Measurements from ENCODE around the gene OR10H1.
"Not testable (repeated sequence)": the region's sequence is repeated elsewhere in the genome, so short reads cannot be mapped to it uniquely, and the experiment has no call there.

Gene OR10H1

DNA sequence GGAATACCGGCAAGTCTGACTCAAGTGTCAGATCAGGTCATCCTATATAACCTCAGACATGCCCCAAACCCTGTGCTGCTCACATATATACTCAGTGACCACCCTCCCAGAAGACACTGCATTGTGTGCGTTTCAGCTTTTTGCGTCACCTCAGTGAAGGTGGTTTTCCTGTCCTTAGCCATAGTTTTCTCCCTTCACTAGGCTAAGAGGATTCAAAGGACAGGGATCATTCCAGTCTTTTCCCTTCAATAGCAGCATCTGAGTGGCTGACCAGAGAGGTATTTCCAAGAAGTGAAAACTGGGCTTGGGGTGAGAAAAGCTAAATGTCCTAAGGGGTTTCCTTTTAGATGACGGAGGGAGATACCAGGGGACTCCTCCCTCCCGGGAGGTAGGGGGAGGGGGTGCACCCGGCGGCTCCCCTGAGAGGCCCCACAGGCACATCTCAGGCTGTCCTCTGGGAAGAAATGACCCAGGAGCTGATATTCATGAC is 12.7 kb upstream of the OR10H1 start:
- DNase-seq = no peak

DNA sequence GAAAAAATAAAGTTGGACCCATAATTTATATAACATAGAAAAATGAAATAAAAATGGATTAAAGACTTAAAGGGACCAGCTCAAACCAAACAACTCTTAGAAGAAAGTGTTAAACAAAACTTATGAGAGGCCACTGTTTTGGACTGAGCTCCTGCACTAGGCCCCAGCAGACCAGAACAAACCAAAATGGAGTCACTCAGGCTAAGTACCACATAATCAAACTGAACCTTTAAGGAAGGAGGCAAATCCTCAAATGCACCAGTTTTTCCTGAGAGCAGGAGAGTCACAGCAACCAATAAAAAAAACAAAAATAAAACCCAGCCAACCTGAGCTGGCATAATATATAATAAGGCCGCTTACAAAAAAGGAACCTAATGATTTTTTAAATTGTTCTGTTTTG is 10.3 kb upstream of the OR10H1 start:
- DNase-seq = no peak

DNA sequence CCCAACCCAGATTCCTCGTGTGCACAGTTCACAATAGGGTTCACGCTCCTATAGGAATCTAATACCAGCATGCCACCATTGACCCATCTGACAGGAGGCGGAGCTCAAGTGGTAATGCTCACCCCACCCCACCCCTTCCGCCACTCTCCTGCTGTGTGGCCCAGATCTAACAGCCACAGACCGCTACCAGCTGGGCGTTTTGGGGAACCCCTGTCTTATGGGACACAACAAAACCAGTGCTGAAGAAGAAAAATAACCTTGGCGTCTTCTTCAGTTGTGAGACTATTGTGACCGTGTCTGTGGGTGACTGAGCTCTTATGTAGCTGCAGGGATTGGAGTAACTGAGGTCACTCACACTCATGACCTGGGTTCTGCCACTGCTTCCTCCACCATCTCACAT is 5.2 kb upstream of the OR10H1 start:
- no peak for DNase-seq

DNA sequence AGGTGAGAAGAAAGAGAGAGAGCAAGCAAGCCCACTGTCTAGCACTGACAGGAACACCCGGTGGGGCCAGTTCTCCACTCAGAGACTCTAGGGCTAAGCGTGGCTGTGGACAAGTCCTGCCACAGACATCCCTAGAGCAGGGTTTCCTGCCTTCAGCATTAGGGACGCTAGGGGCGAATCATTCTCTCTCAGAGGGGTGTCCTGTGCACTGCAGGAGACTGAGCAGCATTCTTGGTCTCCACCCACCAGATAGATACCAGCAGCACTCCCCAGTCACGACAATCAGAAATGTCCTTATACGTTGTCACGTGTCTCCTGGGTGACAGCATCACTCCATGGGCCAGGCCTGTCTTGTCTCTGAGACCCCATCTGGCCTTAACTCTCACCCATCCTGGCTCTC is 1.5 kb downstream of the OR10H1 start:
- no peak for DNase-seq

DNA sequence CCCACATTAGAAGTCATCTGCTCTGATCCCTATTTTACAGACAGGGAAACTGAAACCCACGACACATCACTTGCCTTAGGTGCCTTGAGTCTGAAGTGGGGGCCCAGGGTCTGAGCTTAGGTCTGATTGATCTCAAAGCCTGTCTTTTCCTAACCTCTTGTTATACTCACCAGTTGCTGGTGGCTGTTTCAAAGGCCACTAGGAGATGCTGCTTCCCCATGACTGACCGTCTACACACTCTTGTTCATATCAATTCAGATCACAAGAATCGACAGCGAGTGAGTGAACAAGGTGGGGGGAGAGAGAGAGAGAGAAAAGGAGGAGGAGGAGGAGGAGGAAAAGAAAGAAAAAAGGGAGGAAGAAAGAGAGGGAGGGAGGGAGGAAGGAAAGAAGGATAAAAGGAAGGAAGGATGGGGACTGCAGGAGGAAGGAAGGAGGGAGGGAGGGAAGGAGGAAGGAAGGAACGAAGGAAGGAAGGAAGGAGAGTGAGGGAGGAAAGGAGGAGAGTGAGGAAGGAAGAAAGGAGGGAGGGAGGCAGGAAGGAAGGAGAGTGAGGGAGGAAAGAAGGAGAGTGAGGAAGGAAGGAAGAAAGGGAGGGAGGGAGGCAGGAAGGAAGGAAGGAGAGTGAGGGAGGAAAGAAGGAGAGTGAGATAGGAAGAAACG is 3.3 kb downstream of the OR10H1 start:
- DNase-seq = no peak

DNA sequence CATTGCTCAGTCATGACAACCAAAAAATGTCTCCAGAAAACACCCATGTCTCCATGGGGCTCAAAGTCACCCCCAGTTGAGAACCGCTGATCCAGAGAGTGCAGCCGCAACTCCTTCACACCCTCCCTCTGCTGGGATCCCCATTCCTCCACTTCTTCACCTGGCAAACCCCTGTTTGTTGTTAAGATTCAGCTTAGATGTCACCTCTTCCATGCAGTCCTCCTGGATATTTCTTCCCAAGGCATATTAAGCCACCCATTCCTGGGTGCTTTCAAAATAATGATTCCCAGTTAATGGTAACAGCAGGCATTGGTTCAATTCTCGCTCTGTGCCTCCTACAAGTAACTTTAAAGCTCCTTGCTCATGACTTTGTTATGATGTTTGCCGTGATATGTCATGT is 4.0 kb downstream of the OR10H1 start:
- DNase-seq = no peak

DNA sequence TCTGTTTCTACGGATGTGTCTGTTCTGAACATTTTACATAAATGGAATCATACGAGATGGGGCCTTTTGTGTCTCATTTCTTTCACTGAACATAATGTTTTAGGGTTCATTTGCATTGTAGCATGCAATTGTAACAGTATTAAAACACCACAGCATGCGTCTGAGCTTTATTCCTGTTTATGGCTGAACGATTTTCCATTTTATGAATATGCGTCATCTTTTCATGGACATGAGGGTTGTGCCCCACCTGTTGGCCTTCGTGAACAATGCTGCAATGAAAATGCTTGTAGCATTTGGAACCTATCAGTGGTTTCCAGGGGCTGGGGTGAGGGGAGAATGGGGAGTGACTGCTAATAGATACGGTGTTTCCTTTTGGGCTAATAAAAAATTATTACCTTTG is 5.1 kb downstream of the OR10H1 start:
- no peak for DNase-seq

DNA sequence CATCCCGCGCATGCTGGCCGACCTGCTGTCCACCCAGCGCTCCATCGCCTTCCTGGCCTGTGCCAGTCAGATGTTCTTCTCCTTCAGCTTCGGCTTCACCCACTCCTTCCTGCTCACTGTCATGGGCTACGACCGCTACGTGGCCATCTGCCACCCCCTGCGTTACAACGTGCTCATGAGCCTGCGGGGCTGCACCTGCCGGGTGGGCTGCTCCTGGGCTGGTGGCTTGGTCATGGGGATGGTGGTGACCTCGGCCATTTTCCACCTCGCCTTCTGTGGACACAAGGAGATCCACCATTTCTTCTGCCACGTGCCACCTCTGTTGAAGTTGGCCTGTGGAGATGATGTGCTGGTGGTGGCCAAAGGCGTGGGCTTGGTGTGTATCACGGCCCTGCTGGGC is 21.2 kb downstream of the OR10H1 start:
- not testable (repeated sequence) for DNase-seq

DNA sequence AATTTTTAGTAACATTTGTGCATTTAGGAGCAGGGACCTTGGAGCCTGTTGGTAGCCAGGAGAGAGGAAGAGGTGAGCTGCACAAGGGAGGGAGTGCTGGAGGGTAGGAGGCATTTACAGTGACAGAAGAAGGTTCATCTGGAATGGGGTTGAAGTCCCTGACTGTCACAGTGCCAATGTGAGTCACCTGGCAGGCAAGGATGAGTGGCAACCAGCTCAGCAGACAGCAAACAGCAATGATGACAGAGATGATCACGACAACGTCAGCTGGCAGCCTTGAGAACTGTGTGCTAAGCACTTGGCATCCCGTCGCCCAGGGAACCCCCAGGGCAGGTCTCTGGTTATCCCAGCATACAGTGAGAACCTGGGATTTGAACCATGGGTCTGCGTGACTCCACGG is 25.4 kb downstream of the OR10H1 start:
- DNase-seq = no peak

DNA sequence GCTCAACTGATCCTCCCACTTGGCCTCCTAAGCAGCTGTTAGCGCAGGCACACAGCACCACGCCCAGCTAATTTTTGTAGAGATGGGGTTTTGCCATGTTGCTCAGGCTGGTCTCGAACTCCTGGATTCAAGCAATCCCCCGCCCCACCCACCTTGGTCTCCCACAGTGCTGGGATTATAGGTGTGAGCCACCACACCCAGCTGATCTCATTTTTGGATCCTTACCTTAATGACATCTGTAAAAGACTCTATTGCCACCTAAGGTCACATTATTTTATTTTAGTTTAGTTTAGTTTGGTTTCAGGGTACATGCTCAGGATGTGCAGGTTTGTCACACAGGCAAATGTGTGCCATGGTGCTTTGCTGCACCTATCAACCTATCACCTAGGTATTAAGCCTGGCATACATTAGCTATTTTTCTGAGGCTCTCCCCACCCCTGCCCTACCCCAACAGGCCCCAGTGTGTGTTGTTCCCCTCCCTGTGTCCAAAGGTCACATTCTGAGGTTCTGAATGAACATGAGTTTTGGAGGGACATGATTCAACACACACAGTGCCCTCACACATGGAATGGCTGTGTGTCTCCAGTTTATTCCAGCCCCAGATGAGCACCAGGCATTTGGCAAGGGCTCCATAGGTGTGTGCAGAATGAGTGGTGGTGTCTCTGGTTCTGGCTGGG is 26.7 kb downstream of the OR10H1 start:
- DNase-seq = no peak

DNA sequence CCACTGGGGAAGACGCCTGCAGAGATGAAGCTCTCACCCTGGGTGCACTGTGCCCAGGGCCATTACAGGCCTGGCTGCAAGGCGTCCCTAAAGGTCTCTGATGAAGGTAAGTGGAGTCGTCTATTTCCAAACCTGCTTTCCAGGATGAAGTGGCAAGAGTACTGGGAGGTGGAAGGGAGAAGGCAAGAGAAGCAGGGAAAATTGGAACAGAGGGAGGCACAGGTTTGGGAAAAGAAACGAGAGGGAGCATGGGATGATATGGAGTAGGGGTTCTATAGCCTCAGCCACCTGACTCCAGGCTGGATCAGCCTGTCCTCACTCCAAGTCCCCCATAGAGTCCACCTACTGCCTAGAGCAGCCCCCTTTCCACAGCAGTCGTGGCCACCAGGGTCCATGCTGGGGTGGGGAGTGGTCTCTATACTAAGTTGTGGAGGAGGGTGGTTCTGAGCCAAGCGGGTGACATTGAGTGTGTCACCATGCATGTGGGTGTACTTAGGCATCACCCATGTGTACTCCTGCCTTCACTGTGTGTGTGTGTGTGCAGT is 27.8 kb downstream of the OR10H1 start, which contains the start of gene OR10H5:
TSS of gene OR10H5 (plus strand) at position 51 of the 545 bp plus-strand sequence. CDS start 6,388 bp downstream, outside the sequence.
- DNase-seq = no peak

DNA sequence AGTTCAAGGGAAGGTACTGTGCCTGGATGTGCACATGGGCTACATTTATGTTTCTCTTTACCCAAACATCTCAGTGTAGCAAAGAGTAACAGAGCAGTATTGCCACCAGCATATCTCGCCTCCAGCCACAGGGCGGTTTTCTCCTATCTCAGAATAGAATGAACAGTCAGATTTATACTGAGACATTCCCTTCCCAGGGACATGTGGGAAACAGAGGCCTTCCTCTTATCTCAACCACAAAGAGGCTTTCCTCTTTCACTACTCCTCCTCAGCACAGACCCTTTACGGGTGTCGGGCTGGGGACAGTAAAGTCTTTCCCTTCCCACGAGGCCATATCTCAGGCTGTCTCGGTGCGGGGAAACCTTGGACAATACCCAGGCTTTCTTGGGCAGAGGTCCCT is 32.6 kb downstream of the OR10H1 start:
- DNase-seq = not testable (repeated sequence)

DNA sequence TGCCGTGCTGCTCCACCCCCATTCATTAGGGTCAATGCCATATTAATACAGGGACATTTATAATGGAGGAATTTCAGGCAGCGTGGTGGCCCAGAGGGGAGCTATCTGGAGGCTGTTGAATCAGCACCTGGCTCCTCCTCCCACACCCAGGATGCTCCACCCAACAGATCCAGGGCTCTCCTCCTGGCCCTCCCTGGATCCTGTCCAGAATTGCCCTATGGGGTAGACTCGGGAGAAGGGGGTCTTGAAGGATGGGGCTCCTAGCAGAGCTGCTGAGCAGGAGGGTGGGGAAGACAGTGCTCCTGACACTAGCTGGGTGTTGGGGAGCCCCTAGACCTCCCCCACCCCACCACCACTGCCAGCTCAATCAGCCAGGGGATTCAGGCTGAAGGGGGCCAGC is 33.3 kb downstream of the OR10H1 start:
- DNase-seq = no peak

DNA sequence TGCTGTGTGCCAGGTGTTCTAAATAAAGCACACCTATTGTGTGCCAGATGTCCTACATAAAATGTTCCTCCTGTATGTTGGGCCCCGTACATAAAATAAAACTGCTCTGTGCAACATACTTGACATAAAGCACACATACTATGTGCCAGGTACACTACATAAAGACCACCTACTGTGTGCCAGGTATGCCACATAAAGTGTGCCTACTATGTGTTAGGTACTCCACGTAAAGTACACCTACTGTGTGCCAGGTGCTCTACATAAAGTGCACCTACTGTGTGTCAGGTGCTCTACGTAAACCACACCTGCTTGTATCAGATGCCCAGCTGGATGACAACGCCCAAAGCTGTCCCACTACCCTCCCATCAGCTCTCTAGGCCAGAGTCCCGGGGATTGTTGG is 33.8 kb downstream of the OR10H1 start:
- DNase-seq = no peak

DNA sequence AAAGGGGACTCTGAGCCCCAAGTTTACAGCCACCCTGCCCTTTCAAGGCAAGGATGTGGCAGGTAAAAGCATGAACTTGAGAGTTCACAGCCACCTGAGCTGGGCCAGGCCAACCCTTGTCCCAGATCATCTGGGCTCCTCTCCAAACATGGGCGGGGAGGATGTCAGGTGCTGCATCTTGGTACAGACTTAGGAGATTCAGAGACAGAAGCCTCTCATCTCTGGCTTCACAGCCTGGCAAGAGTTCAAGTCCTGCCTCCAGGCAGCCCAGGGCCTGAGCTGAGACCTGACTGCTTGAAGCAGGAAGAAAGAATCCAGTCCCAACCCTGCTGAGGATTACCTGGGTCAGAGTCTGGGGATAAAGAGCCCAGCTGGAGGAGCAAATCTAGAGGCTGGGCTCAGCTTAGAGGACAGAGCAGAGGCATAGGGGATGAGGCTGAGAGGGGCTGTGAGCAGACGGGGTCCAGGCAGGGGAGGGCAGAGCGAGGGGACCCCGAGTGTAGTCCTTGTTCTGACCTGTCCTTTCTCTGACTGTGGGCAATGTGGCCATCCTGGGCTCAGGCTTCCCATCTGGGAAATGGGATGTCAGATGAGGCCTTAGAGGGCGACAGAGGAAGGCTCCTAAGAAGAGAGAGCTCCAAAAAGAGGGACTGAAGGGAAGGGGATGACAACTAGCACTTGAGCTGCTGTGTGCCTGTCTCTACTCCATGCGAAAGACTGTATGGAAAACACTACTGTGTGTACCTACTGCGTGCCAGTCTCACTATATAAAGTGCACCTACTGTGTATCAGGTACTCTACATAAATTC is 34.6 kb downstream of the OR10H1 start:
- DNase-seq = no peak

DNA sequence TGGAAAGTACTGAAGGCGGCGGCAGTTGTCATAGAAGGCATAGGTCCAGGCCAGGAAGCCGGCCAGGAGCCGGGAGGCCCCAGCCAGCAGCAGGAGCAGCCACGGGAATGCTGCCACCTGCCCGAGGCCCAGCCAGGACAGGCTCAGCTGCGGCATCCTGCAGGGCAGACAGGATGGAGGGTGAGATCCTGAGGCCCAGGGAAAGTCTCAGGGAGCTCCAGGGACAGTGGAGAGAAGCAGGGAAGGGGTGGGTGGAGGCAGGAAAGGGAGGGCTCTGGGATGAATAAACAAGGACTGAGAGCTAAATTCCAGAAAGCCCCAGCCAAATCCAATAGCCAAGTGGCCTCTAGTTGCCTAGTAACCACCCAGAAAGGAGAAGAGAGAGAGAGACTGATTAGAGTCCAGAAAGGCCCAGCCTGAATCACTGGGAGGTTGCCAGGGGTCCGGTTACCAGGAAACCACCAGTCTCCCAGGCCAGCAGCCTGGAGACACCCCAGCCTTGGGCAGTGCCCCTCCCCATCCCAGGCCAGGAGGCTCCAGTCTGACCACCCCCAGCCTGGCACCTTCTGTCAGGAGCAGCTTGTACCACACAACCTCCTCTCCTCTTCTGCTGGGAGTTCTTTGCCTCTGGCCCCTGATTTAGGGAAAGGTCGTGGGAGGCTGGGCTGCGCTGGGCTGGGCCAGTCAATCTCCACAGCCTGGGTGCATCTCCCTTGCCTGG is 35.5 kb downstream of the OR10H1 start:
- no peak for DNase-seq

DNA sequence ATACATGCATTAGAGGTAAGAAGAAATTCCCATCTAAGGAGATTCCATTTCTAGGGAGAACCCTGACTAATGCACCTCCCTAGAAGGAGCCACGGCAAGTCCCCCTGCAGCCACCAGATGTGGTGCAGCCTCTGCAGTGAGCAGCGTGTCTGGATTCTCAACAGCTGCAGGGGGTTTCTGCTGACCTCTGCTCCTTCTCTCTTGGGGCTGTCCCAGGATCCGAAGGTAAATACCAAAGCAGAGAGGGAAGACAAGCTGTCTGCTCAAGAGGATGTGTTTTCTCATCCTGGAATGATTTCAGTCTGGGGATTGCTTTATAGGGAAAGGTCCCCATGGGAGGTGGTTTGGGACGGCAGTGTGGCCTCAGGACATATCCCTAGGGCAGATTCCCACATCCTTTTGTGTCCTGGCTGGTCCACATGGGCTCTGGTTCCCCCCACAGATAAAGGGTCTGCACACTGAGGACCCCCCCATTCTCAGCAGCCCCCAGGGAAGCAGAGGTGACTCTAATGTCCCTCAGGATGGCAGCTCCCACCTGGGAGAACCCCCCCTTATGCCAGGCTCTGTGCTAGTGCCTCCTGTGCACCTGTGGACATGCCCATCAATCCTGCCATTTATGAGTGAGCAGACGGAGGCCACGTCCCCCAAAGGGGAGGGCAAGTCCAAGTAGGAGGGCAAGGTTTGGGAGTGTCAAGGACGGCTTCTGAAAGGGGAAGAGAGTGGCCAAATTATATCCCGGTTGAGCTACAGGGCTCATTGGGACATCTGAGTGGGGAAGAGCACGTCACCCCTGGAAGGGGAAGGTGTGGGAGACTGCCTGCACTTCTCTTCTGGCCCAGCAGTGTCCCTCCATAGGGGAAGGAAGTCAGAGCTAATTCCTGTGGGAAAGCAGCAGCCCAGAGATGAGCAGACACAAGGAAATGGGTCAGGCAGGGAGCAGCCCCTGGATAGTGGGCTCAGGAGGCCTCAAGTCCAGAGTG is 38.2 kb downstream of the OR10H1 start:
- DNase-seq = no peak

DNA sequence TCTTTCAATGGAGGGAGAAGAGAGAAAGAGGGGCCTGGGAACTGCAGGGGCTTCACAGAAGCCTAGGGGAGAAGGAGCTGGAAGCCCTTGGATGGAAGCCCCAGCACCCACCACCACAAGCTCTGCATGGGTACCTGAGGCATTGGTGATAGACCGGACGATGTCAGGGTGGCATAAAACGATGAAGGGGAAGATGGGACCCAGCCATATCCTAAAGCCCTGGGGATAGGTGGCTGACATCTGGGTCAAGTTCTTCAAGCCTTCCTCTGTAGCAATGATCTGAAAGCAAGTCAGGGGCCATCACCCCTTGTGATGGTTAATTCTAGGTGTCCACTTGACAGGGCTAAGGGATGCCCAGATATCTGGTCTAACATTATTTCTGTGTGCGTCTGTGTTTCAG is 39.2 kb downstream of the OR10H1 start:
- no peak for DNase-seq

DNA sequence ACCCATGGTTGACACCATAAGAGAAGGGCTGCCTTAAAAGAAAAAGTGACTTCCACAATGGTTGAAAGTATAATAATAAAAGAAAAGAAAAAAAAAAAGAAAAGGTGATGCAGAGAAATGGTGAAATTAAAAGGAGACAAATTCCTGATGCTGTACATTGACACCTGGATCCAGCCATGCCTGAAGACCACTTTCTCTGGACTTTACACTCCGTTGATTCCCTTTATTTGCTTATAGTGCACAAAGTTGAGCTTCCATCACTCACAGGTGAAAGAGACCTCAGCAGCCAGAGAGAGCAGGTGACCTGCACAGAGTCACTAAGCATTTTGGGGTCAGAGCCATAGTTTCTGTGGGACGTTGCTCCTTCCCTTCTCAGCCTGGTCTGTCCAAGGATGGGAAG is 40.2 kb downstream of the OR10H1 start:
- no peak for DNase-seq

DNA sequence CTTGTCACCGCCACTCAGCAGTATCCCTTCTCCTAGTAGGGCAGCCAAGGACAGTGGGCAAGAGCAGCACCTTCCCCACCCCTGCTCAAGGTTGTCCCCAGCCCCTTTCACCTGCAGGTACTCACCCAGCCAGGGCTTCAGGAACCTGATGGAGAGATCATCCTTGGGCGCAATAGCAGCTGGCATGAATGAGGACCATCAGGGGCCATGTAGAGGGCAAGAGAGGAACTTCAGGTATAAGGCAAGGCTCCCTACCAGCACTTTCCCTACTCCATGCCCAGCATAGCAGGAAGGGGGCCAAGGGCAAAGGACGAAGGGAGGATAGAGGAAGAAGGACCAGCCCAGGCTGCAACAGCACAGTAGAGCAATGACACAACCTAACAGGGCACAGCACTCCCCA is 41.3 kb downstream of the OR10H1 start:
- DNase-seq = not testable (repeated sequence)

DNA sequence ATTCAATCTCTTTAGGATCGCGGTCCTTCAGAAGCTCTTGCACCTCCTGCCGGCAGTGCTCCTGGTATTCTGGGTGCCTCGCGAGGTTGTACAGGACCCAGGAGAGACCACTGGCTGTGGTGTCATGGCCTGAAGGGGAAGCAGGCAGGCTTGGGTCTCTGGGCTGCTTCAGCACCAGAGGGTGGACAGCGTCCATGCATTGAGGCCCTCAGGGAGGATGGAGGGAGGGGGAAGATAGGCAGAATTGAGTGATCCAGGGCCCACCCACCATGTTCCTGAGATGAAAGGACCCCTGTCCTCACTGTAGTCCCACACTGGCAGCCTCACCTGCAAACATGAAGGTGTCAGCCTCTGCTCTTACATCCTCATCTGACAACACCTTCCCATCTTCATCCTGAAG is 45.9 kb downstream of the OR10H1 start:
- no peak for DNase-seq
